ENCODE results near the gene IFRD2.
A peak's percentile ranks its signal among the peaks of the same experiment; 100 is the strongest.
"Not testable (repeated sequence)": the region's sequence is repeated elsewhere in the genome, so short reads cannot be mapped to it uniquely, and the experiment has no call there.

Gene IFRD2

GRCh38 chr3:50318615-50319014 lies 26.4 kb upstream of the IFRD2 start:
- Histone ChIP-seq H3K27me3 (ENCODE audit: control insufficient read depth, insufficient read depth, low read length, poor library complexity, severe bottlenecking) (no peaks in the 10 kb centered on the region), H3K4me1 (ENCODE audit: control insufficient read depth, insufficient read depth, low read length) (peaks cover 29% of the 10 kb centered on the region), H3K36me3 (ENCODE audit: control insufficient read depth, insufficient read depth, low read length) (peaks cover 20% of the 10 kb centered on the region), H3K4me3 (ENCODE audit: insufficient read depth, low read depth, low read length) (no peak overlapping the region), H3K27ac (ENCODE audit: insufficient read depth, low read depth, low read length, poor library complexity, severe bottlenecking) (no peak overlapping the region), H3K9me3 (ENCODE audit: control insufficient read depth, low read length) (no peaks in the 10 kb centered on the region)
- WGBS, 2 experiments: 96% methylated on average over 10 of the region's 10 CpGs

- 96% methylated on average over 11 of the region's 11 CpGs for WGBS, 2 experiments
- Histone ChIP-seq H3K27me3 (ENCODE audit: control insufficient read depth, insufficient read depth, low read length, poor library complexity, severe bottlenecking) (no peaks in the 10 kb centered on the region), H3K4me1 (ENCODE audit: control insufficient read depth, insufficient read depth, low read length) (peaks cover 29% of the 10 kb centered on the region), H3K9me3 (ENCODE audit: control insufficient read depth, low read length) (no peaks in the 10 kb centered on the region), H3K4me3 (ENCODE audit: insufficient read depth, low read depth, low read length) (no peak overlapping the region), H3K27ac (ENCODE audit: insufficient read depth, low read depth, low read length, poor library complexity, severe bottlenecking) (no peak overlapping the region), H3K36me3 (ENCODE audit: control insufficient read depth, insufficient read depth, low read length) (peaks cover 20% of the 10 kb centered on the region)
Measured at GRCh38 chr3:50318163-50318562, 25.9 kb upstream of the IFRD2 start.

- Histone ChIP-seq H3K4me3 (ENCODE audit: insufficient read depth, low read depth, low read length) (no peak overlapping the region), H3K36me3 (ENCODE audit: control insufficient read depth, insufficient read depth, low read length) (peaks cover 20% of the 10 kb centered on the region)
- WGBS, 2 experiments: 90 to 93% methylated on average over 6 of the region's 6 CpGs
Measured at GRCh38 chr3:50317300-50317699, 25.1 kb upstream of the IFRD2 start.

GRCh38 chr3:50316657-50317242 lies 24.5 kb upstream of the IFRD2 start:
- Histone ChIP-seq H3K27me3 (ENCODE audit: control insufficient read depth, insufficient read depth, low read length, poor library complexity, severe bottlenecking) (no peaks in the 10 kb centered on the region), H3K4me1 (ENCODE audit: control insufficient read depth, insufficient read depth, low read length) (peaks cover 16% of the 10 kb centered on the region), H3K27ac (ENCODE audit: insufficient read depth, low read depth, low read length, poor library complexity, severe bottlenecking) (no peak overlapping the region), H3K9me3 (ENCODE audit: control insufficient read depth, low read length) (no peaks in the 10 kb centered on the region), H3K4me3 (ENCODE audit: insufficient read depth, low read depth, low read length) (no peak overlapping the region), H3K36me3 (ENCODE audit: control insufficient read depth, insufficient read depth, low read length) (peaks cover 20% of the 10 kb centered on the region)
- WGBS, 2 experiments: 86 to 87% methylated on average over 9 of the region's 9 CpGs

More at GRCh38 chr3:50317300-50317699, 25.1 kb upstream of the IFRD2 start:
- no peaks in the 10 kb centered on the region for H3K9me3 ChIP-seq (ENCODE audit: control insufficient read depth, low read length)
- H3K27me3 ChIP-seq (ENCODE audit: control insufficient read depth, insufficient read depth, low read length, poor library complexity, severe bottlenecking): no peaks in the 10 kb centered on the region
- no peak overlapping the region for H3K27ac ChIP-seq (ENCODE audit: insufficient read depth, low read depth, low read length, poor library complexity, severe bottlenecking)
- H3K4me1 ChIP-seq (ENCODE audit: control insufficient read depth, insufficient read depth, low read length): peaks cover 20% of the 10 kb centered on the region

GRCh38 chr3:50314816-50315215 lies 22.6 kb upstream of the IFRD2 start:
- H3K27me3 ChIP-seq (ENCODE audit: control insufficient read depth, insufficient read depth, low read length, poor library complexity, severe bottlenecking): no peaks in the 10 kb centered on the region
- peaks cover 20% of the 10 kb centered on the region for H3K36me3 ChIP-seq (ENCODE audit: control insufficient read depth, insufficient read depth, low read length)
- WGBS, 2 experiments: 92 to 95% methylated on average over 4 of the region's 4 CpGs
- H3K4me3 ChIP-seq (ENCODE audit: insufficient read depth, low read depth, low read length): no peak overlapping the region
- H3K9me3 ChIP-seq (ENCODE audit: control insufficient read depth, low read length): no peaks in the 10 kb centered on the region
- peaks cover 8% of the 10 kb centered on the region for H3K4me1 ChIP-seq (ENCODE audit: control insufficient read depth, insufficient read depth, low read length)
- H3K27ac ChIP-seq (ENCODE audit: insufficient read depth, low read depth, low read length, poor library complexity, severe bottlenecking): no peak overlapping the region

- H3K36me3 ChIP-seq (ENCODE audit: control insufficient read depth, insufficient read depth, low read length): peaks cover 16% of the 10 kb centered on the region
- no peak overlapping the region for H3K4me3 ChIP-seq (ENCODE audit: insufficient read depth, low read depth, low read length)
- H3K27ac ChIP-seq (ENCODE audit: insufficient read depth, low read depth, low read length, poor library complexity, severe bottlenecking): no peak overlapping the region
- H3K9me3 ChIP-seq (ENCODE audit: control insufficient read depth, low read length): no peaks in the 10 kb centered on the region
- no peaks in the 10 kb centered on the region for H3K27me3 ChIP-seq (ENCODE audit: control insufficient read depth, insufficient read depth, low read length, poor library complexity, severe bottlenecking)
- peaks cover 7% of the 10 kb centered on the region for H3K4me1 ChIP-seq (ENCODE audit: control insufficient read depth, insufficient read depth, low read length)
- WGBS, 2 experiments: 96 to 98% methylated on average over 3 of the region's 3 CpGs
Measured at GRCh38 chr3:50314342-50314741, 22.1 kb upstream of the IFRD2 start.

GRCh38 chr3:50312041-50312440 lies 19.8 kb upstream of the IFRD2 start:
- H3K9me3 ChIP-seq (ENCODE audit: control insufficient read depth, low read length); H3K36me3 ChIP-seq (ENCODE audit: control insufficient read depth, insufficient read depth, low read length); H3K27ac ChIP-seq (ENCODE audit: insufficient read depth, low read depth, low read length, poor library complexity, severe bottlenecking); H3K4me1 ChIP-seq (ENCODE audit: control insufficient read depth, insufficient read depth, low read length); H3K27me3 ChIP-seq (ENCODE audit: control insufficient read depth, insufficient read depth, low read length, poor library complexity, severe bottlenecking); H3K4me3 ChIP-seq (ENCODE audit: insufficient read depth, low read depth, low read length): not testable (repeated sequence)
- 93% methylated on average over 15 to 27 of the region's 32 CpGs for WGBS, 2 experiments

- Histone ChIP-seq H3K36me3 (ENCODE audit: control insufficient read depth, insufficient read depth, low read length) (no peaks in the 10 kb centered on the region), H3K27ac (ENCODE audit: insufficient read depth, low read depth, low read length, poor library complexity, severe bottlenecking) (no peak overlapping the region), H3K4me1 (ENCODE audit: control insufficient read depth, insufficient read depth, low read length) (peaks cover 3% of the 10 kb centered on the region), H3K9me3 (ENCODE audit: control insufficient read depth, low read length) (no peaks in the 10 kb centered on the region), H3K27me3 (ENCODE audit: control insufficient read depth, insufficient read depth, low read length, poor library complexity, severe bottlenecking) (no peaks in the 10 kb centered on the region), H3K4me3 (ENCODE audit: insufficient read depth, low read depth, low read length) (no peak overlapping the region)
Measured at GRCh38 chr3:50304601-50305000, 12.4 kb upstream of the IFRD2 start.

- Histone ChIP-seq H3K27ac (ENCODE audit: insufficient read depth, low read depth, low read length, poor library complexity, severe bottlenecking) (peak within 1 kb of the TSS; percentile 33), H3K27me3 (ENCODE audit: control insufficient read depth, insufficient read depth, low read length, poor library complexity, severe bottlenecking) (no peaks in the 10 kb centered on the region), H3K36me3 (ENCODE audit: control insufficient read depth, insufficient read depth, low read length) (no peaks in the 10 kb centered on the region), H3K4me1 (ENCODE audit: control insufficient read depth, insufficient read depth, low read length) (peaks cover 10% of the 10 kb centered on the region), H3K9me3 (ENCODE audit: control insufficient read depth, low read length) (no peaks in the 10 kb centered on the region), H3K4me3 (ENCODE audit: insufficient read depth, low read depth, low read length) (no peak within 1 kb of the TSS)
- 70 to 75% methylated on average over 14 of the region's 14 CpGs for WGBS, 2 experiments
Measured at GRCh38 chr3:50303013-50303815, 11.0 kb upstream of the IFRD2 start, which contains the start of gene HYAL1. Gene HYAL1, minus strand, starts transcription at chr3:50303574. Its CDS starts 618 bp downstream, at chr3:50302956.

- Histone ChIP-seq H3K27me3 (ENCODE audit: control insufficient read depth, insufficient read depth, low read length, poor library complexity, severe bottlenecking) (no peaks in the 10 kb centered on the region), H3K4me3 (ENCODE audit: insufficient read depth, low read depth, low read length) (no peak overlapping the region), H3K9me3 (ENCODE audit: control insufficient read depth, low read length) (no peaks in the 10 kb centered on the region), H3K4me1 (ENCODE audit: control insufficient read depth, insufficient read depth, low read length) (peaks cover 12% of the 10 kb centered on the region), H3K27ac (ENCODE audit: insufficient read depth, low read depth, low read length, poor library complexity, severe bottlenecking) (no peak overlapping the region), H3K36me3 (ENCODE audit: control insufficient read depth, insufficient read depth, low read length) (no peaks in the 10 kb centered on the region)
- 93 to 94% methylated on average over 32 of the region's 32 CpGs for WGBS, 2 experiments
Measured at GRCh38 chr3:50302095-50303012, 10.1 kb upstream of the IFRD2 start.
